ENCODE measurements around the gene KIF19.
A peak's percentile ranks its signal among the peaks of the same experiment; 100 is the strongest.

The KIF19 gene

GRCh38 chr17:74367206-74367605 lies 41.2 kb downstream of the KIF19 start, which contains the start of gene GPR142:
TSS of gene GPR142 (plus strand) at chr17:74367506. CDS start at chr17:74369541, 2,035 bp downstream.
- Histone ChIP-seq H3K9ac (ENCODE audit: low read depth, low read length, poor library complexity, severe bottlenecking) (no peak within 1 kb of the TSS), H3K9me3 (ENCODE audit: insufficient read depth, low read depth, low read length) (no peaks in the 10 kb centered on the region), H3K27me3 (ENCODE audit: insufficient read depth, low read length, poor library complexity, severe bottlenecking) (no peaks in the 10 kb centered on the region), H3K36me3 (ENCODE audit: insufficient read depth, low read length) (no peaks in the 10 kb centered on the region), H4K20me1 (ENCODE audit: insufficient read depth, low read length, poor library complexity, severe bottlenecking) (no peaks in the 10 kb centered on the region), H3K4me3 (ENCODE audit: low read length, poor library complexity, severe bottlenecking) (no peak within 1 kb of the TSS), H3K79me2 (ENCODE audit: insufficient read depth, low read length) (no peaks in the 10 kb centered on the region), H3K9me2 (replicated peaks; ENCODE audit: low read depth, low read length) (no peaks in the 10 kb centered on the region), H3K4me1 (ENCODE audit: insufficient read depth, low read length, poor library complexity, severe bottlenecking) (no peaks in the 10 kb centered on the region), H3K4me2 (ENCODE audit: low read depth, low read length, poor library complexity, severe bottlenecking) (no peak within 1 kb of the TSS), H2AFZ (ENCODE audit: low read length) (no peak within 1 kb of the TSS), H3F3A (ENCODE audit: low read depth) (no peaks in the 10 kb centered on the region)
- TF ChIP-seq, protein P1, sequence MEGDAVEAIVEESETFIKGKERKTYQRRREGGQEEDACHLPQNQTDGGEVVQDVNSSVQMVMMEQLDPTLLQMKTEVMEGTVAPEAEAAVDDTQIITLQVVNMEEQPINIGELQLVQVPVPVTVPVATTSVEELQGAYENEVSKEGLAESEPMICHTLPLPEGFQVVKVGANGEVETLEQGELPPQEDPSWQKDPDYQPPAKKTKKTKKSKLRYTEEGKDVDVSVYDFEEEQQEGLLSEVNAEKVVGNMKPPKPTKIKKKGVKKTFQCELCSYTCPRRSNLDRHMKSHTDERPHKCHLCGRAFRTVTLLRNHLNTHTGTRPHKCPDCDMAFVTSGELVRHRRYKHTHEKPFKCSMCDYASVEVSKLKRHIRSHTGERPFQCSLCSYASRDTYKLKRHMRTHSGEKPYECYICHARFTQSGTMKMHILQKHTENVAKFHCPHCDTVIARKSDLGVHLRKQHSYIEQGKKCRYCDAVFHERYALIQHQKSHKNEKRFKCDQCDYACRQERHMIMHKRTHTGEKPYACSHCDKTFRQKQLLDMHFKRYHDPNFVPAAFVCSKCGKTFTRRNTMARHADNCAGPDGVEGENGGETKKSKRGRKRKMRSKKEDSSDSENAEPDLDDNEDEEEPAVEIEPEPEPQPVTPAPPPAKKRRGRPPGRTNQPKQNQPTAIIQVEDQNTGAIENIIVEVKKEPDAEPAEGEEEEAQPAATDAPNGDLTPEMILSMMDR (conservative IDR thresholded peaks at IDR 0.05; ENCODE audit: low read length), result no peak
- no peak for TF ChIP-seq EZH2phosphoT487 (IDR thresholded peaks at IDR 0.05; ENCODE audit: borderline replicate concordance)

- Histone ChIP-seq H3K4me1 (ENCODE audit: insufficient read depth, low read length, poor library complexity, severe bottlenecking) (no peaks in the 10 kb centered on the region), H3K27me3 (ENCODE audit: insufficient read depth, low read length, poor library complexity, severe bottlenecking) (no peaks in the 10 kb centered on the region), H3F3A (ENCODE audit: low read depth) (no peaks in the 10 kb centered on the region), H3K79me2 (ENCODE audit: insufficient read depth, low read length) (no peaks in the 10 kb centered on the region), H3K4me3 (ENCODE audit: low read length, poor library complexity, severe bottlenecking) (no peak overlapping the region), H3K9me3 (ENCODE audit: insufficient read depth, low read depth, low read length) (no peaks in the 10 kb centered on the region), H3K4me2 (ENCODE audit: low read depth, low read length, poor library complexity, severe bottlenecking) (no peak overlapping the region), H3K9me2 (replicated peaks; ENCODE audit: low read depth, low read length) (no peaks in the 10 kb centered on the region), H3K36me3 (ENCODE audit: insufficient read depth, low read length) (no peaks in the 10 kb centered on the region), H3K9ac (ENCODE audit: low read depth, low read length, poor library complexity, severe bottlenecking) (no peak overlapping the region), H4K20me1 (ENCODE audit: insufficient read depth, low read length, poor library complexity, severe bottlenecking) (no peaks in the 10 kb centered on the region), H2AFZ (ENCODE audit: low read length) (no peak overlapping the region)
- TF ChIP-seq, protein P1 (conservative IDR thresholded peaks at IDR 0.05; ENCODE audit: low read length), result peak; percentile 94
- no peak for TF ChIP-seq EZH2phosphoT487 (IDR thresholded peaks at IDR 0.05; ENCODE audit: borderline replicate concordance)
Observed at GRCh38 chr17:74368341-74369081, 42.5 kb downstream of the KIF19 start.

DNA sequence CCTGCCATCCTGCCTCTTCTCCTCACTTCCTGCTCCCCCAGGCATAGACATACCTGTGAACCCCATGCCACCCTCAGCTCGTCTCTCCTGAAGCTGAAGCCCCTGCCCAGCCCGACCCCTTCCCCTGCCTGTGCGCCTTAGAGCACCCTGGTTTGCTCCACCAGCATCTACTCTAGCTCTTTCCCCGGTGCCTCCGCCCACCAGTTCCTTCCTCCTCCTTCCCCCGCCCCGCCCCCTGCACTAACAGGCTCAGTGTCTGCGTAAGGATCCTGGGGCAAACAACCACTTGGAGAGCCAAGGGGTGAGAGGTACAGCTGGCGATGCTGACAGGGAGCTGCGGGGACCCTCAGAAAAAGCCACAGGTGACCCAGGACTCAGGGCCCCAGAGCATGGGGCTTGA lies 43.2 kb downstream of the KIF19 start:
- Histone ChIP-seq H3K4me2 (ENCODE audit: low read depth, low read length, poor library complexity, severe bottlenecking) (no peak overlapping the region), H3K9ac (ENCODE audit: low read depth, low read length, poor library complexity, severe bottlenecking) (no peak overlapping the region), H3K79me2 (ENCODE audit: insufficient read depth, low read length) (no peaks in the 10 kb centered on the region)

More for the DNA sequence above, 43.2 kb downstream of the KIF19 start:
- Histone ChIP-seq H3K27me3 (ENCODE audit: insufficient read depth, low read length, poor library complexity, severe bottlenecking) (no peaks in the 10 kb centered on the region), H3K36me3 (ENCODE audit: insufficient read depth, low read length) (no peaks in the 10 kb centered on the region), H3K9me2 (replicated peaks; ENCODE audit: low read depth, low read length) (no peaks in the 10 kb centered on the region), H3K4me3 (ENCODE audit: low read length, poor library complexity, severe bottlenecking) (no peak overlapping the region), H2AFZ (ENCODE audit: low read length) (no peak overlapping the region), H4K20me1 (ENCODE audit: insufficient read depth, low read length, poor library complexity, severe bottlenecking) (no peaks in the 10 kb centered on the region), H3K4me1 (ENCODE audit: insufficient read depth, low read length, poor library complexity, severe bottlenecking) (no peaks in the 10 kb centered on the region), H3F3A (ENCODE audit: low read depth) (no peaks in the 10 kb centered on the region), H3K9me3 (ENCODE audit: insufficient read depth, low read depth, low read length) (no peaks in the 10 kb centered on the region)
- TF ChIP-seq, protein P1 (conservative IDR thresholded peaks at IDR 0.05; ENCODE audit: low read length), result no peak
- TF ChIP-seq EZH2phosphoT487 (IDR thresholded peaks at IDR 0.05; ENCODE audit: borderline replicate concordance), result no peak
